Large intestine (tissue), 3 donors: ENCODE data around the gene ATR. TPM values are rescaled to one million over a fixed set of nuclear protein-coding genes. Genes with fewer than 3 reads are reported as not detected.

Experiments
- DNase-seq, 2 donors: peaks; one replicate each; pipeline versions ENCODE4 v3.0.0 to v3.0.0-alpha.2; 2013
- H3K27ac ChIP-seq: one replicate; pipeline ENCODE4 v1.5.1; 2013; ENCODE audit warnings: low read length
- H3K27me3 ChIP-seq: 2 replicates; pipeline ENCODE4 v1.6.1; 2013; ENCODE audit warnings: low read length; ENCODE audit not compliant: control insufficient read depth, insufficient read depth
- H3K36me3 ChIP-seq: 2 replicates; pipeline ENCODE4 v1.6.1; 2013; ENCODE audit warnings: low read length; ENCODE audit not compliant: control insufficient read depth, insufficient read depth
- H3K4me1 ChIP-seq: one replicate; pipeline ENCODE4 v1.6.1; 2013; ENCODE audit warnings: low read length; ENCODE audit not compliant: control insufficient read depth, insufficient read depth
- H3K4me3 ChIP-seq: one replicate; pipeline ENCODE4 v1.5.1; 2013; ENCODE audit warnings: low read length
- H3K9me3 ChIP-seq: one replicate; pipeline ENCODE4 v1.6.1; 2013; ENCODE audit warnings: mild to moderate bottlenecking, low read depth, low read length, moderate library complexity; ENCODE audit not compliant: control insufficient read depth
- WGBS: methylation state at CpG from one replicate; pipeline ENCODE4 v1.1.5; 2013; ENCODE audit warnings: low lambda C conversion rate; ENCODE audit not compliant: insufficient coverage; 5-methylcytosine and 5-hydroxymethylcytosine counted together
- polyA plus RNA-seq: library from polyadenylated mRNA; unstranded; fragments of 120-200 nt; gene quantifications from one replicate; pipeline ENCODE4 v1.2.1, GENCODE V29; 2013

ATR gene
- polyA plus RNA-seq, 1 donor: 18.6 TPM

DNA sequence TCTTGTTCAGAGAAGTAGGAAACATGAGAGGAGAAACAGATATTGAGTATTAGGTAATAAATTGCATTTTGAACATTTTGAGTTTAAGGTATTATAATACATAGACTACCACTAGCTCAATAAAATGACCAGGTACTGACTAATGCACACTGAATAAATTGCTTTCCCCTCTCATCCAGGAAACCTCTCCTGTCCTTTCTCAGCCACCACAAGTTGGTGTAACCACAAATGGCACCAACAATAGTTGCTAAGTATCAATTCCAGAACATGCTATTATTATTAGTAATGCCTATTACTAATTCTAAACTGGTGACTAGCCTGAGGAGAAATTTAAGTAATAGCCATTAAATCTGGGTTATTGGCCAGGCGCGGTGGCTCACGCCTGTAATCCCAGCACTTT, 83.4 kb downstream of the ATR start:
- H3K4me1 ChIP-seq: no peaks in the 10 kb centered on the region
- WGBS: no CpG with 5 or more reads among the region's 3 CpGs
- no peak overlapping the region for H3K4me3 ChIP-seq
- no peaks in the 10 kb centered on the region for H3K27me3 ChIP-seq
- H3K36me3 ChIP-seq: peaks cover 28% of the 10 kb centered on the region
- DNase-seq: no peak
- H3K27ac ChIP-seq: no peak overlapping the region
- H3K9me3 ChIP-seq: no peaks in the 10 kb centered on the region

GRCh38 chr3:142492184-142492583, 86.3 kb downstream of the ATR start:
- 93% methylated on average over 1 of the region's 2 CpGs for WGBS
- Histone ChIP-seq H3K4me1 (no peaks in the 10 kb centered on the region), H3K9me3 (no peaks in the 10 kb centered on the region), H3K27ac (no peak overlapping the region), H3K4me3 (no peak overlapping the region), H3K36me3 (peaks cover 36% of the 10 kb centered on the region), H3K27me3 (no peaks in the 10 kb centered on the region)
- no peak for DNase-seq

- Histone ChIP-seq H3K27ac (no peak overlapping the region), H3K4me1 (no peaks in the 10 kb centered on the region), H3K9me3 (no peaks in the 10 kb centered on the region), H3K36me3 (peaks cover 33% of the 10 kb centered on the region), H3K27me3 (no peaks in the 10 kb centered on the region), H3K4me3 (no peak overlapping the region)
- 100% methylated on average over 1 of the region's 5 CpGs for WGBS
- DNase-seq: no peak
Observed at GRCh38 chr3:142489572-142490323, 88.8 kb downstream of the ATR start.

DNA sequence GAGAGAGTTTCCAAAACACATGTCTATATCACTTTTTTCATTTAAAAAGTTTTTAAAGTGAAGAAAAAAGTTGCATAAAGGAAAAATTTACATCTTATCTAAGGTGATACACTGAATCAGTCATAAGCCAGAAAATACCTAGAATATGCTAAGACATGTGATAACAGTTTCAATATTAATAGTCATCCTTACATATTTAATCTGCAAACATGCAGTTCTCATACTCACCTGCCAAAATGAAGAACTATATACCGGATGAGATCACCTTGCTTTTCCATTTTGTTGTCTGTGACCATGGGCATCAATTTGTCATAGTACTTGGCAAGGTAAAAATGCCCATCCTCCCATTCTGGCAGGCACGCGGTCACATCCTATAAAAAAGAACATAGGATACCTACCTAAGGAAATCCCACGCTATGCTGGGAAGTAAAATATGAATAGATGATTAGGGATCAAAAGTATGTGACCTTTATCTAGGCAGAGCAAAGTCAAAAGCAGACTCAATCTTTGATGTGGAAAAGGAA, 93.6 kb downstream of the ATR start:
- Histone ChIP-seq H3K27me3 (no peaks in the 10 kb centered on the region), H3K9me3 (peaks cover 22% of the 10 kb centered on the region), H3K27ac (no peak overlapping the region), H3K36me3 (peaks cover 39% of the 10 kb centered on the region), H3K4me1 (no peaks in the 10 kb centered on the region), H3K4me3 (no peak overlapping the region)
- WGBS: 100% methylated on average over 2 of the region's 4 CpGs
- no peak for DNase-seq

DNA sequence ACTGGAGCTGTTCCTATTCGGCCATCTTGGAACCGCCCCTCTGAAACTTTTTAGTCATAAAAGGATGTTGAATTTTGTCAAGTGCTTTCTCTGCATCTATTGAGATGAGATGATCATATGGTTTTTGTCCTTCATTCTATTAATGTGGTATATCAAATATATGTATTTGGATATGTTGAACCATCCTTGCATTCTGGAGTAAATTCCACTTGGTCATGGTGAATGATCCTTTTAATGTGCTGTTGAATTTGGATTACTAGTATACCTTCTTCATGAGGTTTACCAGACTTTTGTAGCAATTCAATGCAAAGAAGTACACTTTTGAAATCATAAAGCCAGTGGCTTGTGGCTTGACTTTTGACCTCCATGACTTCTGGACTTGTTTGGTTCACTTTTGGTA, 97.3 kb downstream of the ATR start:
- no peak for DNase-seq
- H3K4me1 ChIP-seq: no peaks in the 10 kb centered on the region
- no peaks in the 10 kb centered on the region for H3K27me3 ChIP-seq
- peaks cover 23% of the 10 kb centered on the region for H3K36me3 ChIP-seq
- H3K27ac ChIP-seq: no peak overlapping the region
- peaks cover 22% of the 10 kb centered on the region for H3K9me3 ChIP-seq
- WGBS: no CpG with 5 or more reads among the region's 2 CpGs
- no peak overlapping the region for H3K4me3 ChIP-seq

DNA sequence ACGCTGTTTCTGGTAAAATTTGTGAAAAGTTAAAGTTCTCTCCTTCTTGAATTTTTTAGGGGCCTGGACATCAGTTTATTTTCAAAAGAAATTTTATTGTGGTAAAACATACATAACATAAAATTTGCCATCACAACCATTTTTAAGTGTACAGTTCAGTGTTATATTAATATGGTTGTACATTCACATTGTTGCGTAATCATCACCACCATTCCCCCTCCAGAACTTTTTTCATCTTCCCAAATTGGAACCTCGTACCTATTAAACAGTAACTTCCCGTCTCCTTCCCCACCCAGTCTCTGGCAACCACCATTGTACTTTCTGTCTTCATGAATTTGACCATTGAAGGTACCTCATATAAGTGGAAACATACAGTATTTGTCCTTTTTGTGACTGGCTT, 107.7 kb downstream of the ATR start:
- WGBS: 92% methylated on average over 4 of the region's 4 CpGs
- Histone ChIP-seq H3K4me1 (no peaks in the 10 kb centered on the region), H3K4me3 (no peak overlapping the region), H3K27me3 (no peaks in the 10 kb centered on the region), H3K9me3 (peaks cover 7% of the 10 kb centered on the region), H3K27ac (no peak overlapping the region), H3K36me3 (no peaks in the 10 kb centered on the region)
- DNase-seq: no peak

GRCh38 chr3:142468456-142468855, 110.1 kb downstream of the ATR start:
- no peaks in the 10 kb centered on the region for H3K4me1 ChIP-seq
- H3K27ac ChIP-seq: no peak overlapping the region
- H3K36me3 ChIP-seq: no peaks in the 10 kb centered on the region
- peaks cover 4% of the 10 kb centered on the region for H3K9me3 ChIP-seq
- H3K27me3 ChIP-seq: no peaks in the 10 kb centered on the region
- no peak for DNase-seq
- WGBS: 100% methylated on average over 2 of the region's 4 CpGs
- H3K4me3 ChIP-seq: no peak overlapping the region

DNA sequence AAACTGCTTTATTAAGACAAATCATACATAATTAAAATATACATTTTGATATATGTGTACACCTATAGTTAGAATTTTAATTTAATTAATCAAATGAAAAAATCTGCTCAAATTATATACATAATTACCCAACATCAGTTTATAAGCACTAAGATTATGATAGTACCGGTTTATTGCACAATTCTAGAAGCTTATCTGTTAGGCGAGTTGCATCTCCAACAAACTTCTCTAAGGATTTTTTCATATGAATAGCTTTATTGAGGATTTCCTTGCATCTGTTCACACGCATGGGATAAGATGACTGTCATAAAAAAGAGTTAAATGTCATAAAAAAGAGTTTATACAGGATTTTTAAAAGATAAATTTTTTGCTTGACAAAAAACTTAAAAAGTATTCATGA, 110.8 kb downstream of the ATR start:
- H3K36me3 ChIP-seq: no peaks in the 10 kb centered on the region
- no peaks in the 10 kb centered on the region for H3K9me3 ChIP-seq
- H3K27ac ChIP-seq: no peak overlapping the region
- no peaks in the 10 kb centered on the region for H3K4me1 ChIP-seq
- WGBS: 57% methylated on average over 1 of the region's 3 CpGs
- no peaks in the 10 kb centered on the region for H3K27me3 ChIP-seq
- H3K4me3 ChIP-seq: no peak overlapping the region
- DNase-seq: no peak

DNA sequence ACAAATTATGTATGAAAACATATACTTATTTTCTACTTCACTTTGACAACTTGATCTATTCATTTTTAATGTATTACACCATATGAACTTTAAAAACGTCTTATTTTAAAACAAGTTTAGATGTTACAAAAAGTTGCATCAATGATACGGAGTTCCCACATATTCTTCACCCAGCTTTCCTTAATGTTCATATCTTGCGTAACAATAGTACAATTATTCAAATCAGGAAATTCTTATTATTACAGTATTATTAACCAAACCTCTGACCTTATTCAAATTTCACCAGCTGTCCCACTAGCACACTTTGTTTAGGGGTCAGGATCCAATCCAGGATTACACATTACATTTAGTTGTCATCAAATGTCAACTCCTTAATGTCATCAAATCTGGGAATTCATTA, 117.8 kb downstream of the ATR start:
- Histone ChIP-seq H3K4me1 (peaks cover 3% of the 10 kb centered on the region), H3K27me3 (no peaks in the 10 kb centered on the region), H3K9me3 (no peaks in the 10 kb centered on the region), H3K36me3 (peaks cover 2% of the 10 kb centered on the region), H3K4me3 (no peak overlapping the region), H3K27ac (peak overlapping the region; percentile 74)
- no peak for DNase-seq
- 100% methylated on average over 2 of the region's 3 CpGs for WGBS

- Histone ChIP-seq H3K36me3 (peaks cover 2% of the 10 kb centered on the region), H3K4me3 (no peak overlapping the region), H3K9me3 (no peaks in the 10 kb centered on the region), H3K27me3 (no peaks in the 10 kb centered on the region), H3K4me1 (peaks cover 3% of the 10 kb centered on the region), H3K27ac (peak overlapping the region; percentile 74)
- DNase-seq: peak; percentile 26 to 66
- WGBS: 67% methylated on average over 1 of the region's 2 CpGs
Observed at GRCh38 chr3:142459929-142460328, 118.6 kb downstream of the ATR start.

DNA sequence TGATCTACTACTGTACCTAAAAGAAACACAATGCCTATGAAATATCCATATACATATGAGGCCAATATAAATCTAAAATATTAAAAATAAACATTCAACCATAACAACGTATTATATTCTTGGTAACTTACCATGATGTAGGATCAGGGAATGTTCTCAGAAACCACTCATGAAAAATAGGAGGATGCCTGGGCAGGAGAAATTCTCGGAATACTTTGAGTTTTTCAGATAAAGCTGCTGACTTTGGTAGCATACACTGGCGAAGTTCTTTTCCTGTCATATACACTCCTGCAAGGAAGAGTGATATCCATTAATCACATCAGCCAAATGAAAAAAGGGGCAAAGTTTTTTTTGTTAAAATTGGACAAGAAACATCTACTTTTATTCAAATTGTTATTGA, 119.4 kb downstream of the ATR start:
- Histone ChIP-seq H3K36me3 (peaks cover 2% of the 10 kb centered on the region), H3K27ac (peak overlapping the region; percentile 74), H3K4me3 (no peak overlapping the region), H3K9me3 (no peaks in the 10 kb centered on the region), H3K27me3 (no peaks in the 10 kb centered on the region), H3K4me1 (peaks cover 3% of the 10 kb centered on the region)
- 100% methylated on average over 1 of the region's 3 CpGs for WGBS
- DNase-seq: no peak
